ENCODE results near the gene DEFB114. TPM values are rescaled to one million over a fixed set of nuclear protein-coding genes. Genes with fewer than 3 reads are reported as not detected.

The DEFB114 gene
- total RNA-seq, 2 experiments from 2014 or later, result not detected

- intact Hi-C loops (cut with micrococcal nuclease), result no loop called here
- no peaks in the 10 kb centered on the region for H3K27me3 Mint-ChIP-seq
Observed at GRCh38 chr6:49929340-49929739, 34.6 kb downstream of the DEFB114 start.

GRCh38 chr6:49923826-49924225, 40.1 kb downstream of the DEFB114 start:
- H3K4me1 Mint-ChIP-seq (ENCODE audit: low read depth), result no peaks in the 10 kb centered on the region
- ChIA-PET POLR2A (no interaction called here), CTCF (no interaction called here)
- no peak for DNase-seq
- no peak overlapping the region for H3K27ac Mint-ChIP-seq
- H3K27me3 Mint-ChIP-seq, result no peaks in the 10 kb centered on the region
- H3K9me3 Mint-ChIP-seq, result peaks cover 5% of the 10 kb centered on the region
- no peaks in the 10 kb centered on the region for H3K36me3 Mint-ChIP-seq
- intact Hi-C loops (cut with micrococcal nuclease), result no loop called here
- H3K4me3 Mint-ChIP-seq, result no peak overlapping the region

More at GRCh38 chr6:49929340-49929739, 34.6 kb downstream of the DEFB114 start:
- no peaks in the 10 kb centered on the region for H3K36me3 Mint-ChIP-seq
- POLR2A ChIA-PET, result no interaction called here
- DNase-seq, result no peak
- CTCF ChIA-PET, result no interaction called here
- no peak overlapping the region for H3K27ac Mint-ChIP-seq
- H3K4me1 Mint-ChIP-seq (ENCODE audit: low read depth), result no peaks in the 10 kb centered on the region
- peaks cover 4% of the 10 kb centered on the region for H3K9me3 Mint-ChIP-seq
- no peak overlapping the region for H3K4me3 Mint-ChIP-seq

DNA sequence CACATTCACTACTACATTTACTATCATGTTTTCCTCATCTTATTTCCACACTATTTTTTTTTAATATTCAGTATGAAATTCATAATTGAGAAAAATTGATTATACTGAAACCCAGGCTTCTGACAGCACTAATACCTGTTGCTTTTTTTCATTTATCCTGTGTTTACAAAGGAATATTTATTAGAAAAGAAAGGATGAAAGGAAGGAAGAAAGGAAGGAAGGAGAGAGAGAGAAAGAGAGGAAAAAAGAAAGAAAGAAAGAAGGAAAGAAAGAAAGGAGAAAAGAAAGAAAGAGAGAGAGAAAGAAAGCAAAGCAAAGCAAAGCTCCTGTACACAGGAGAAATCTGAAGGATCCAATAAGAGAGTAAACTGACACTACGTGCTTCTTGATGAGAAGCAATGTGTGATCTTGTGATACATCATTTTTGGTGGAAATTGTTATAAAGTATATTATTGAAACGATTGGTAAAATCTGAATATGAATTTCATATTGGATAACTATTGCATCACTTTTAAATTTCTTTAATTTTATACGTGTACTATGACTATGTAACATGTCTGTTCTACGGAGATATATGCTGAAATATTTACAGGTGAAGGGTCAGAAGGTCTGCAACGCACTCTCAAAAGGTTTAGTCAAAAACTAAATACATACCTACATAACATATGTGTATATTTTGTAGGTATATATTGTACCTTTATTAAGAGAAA, 43.9 kb downstream of the DEFB114 start:
- intact Hi-C loops (cut with micrococcal nuclease), result no loop called here

GRCh38 chr6:49919261-49919660, 44.7 kb downstream of the DEFB114 start:
- no peak overlapping the region for H3K27ac Mint-ChIP-seq
- CTCF ChIA-PET, result no interaction called here
- no peaks in the 10 kb centered on the region for H3K27me3 Mint-ChIP-seq
- no peaks in the 10 kb centered on the region for H3K36me3 Mint-ChIP-seq
- intact Hi-C loops (cut with micrococcal nuclease), result no loop called here
- POLR2A ChIA-PET, result no interaction called here
- peaks cover 2% of the 10 kb centered on the region for H3K9me3 Mint-ChIP-seq
- DNase-seq, result no peak
- H3K4me3 Mint-ChIP-seq, result no peak overlapping the region
- no peaks in the 10 kb centered on the region for H3K4me1 Mint-ChIP-seq (ENCODE audit: low read depth)

More for the DNA sequence above, 43.9 kb downstream of the DEFB114 start:
- ChIA-PET CTCF (no interaction called here), POLR2A (no interaction called here)
- Mint-ChIP-seq H3K4me3 (no peak overlapping the region), H3K9me3 (peaks cover 2% of the 10 kb centered on the region), H3K27ac (no peak overlapping the region), H3K27me3 (no peaks in the 10 kb centered on the region), H3K36me3 (no peaks in the 10 kb centered on the region), H3K4me1 (ENCODE audit: low read depth) (no peaks in the 10 kb centered on the region)
- DNase-seq, result no peak

GRCh38 chr6:49918787-49919186, 45.2 kb downstream of the DEFB114 start:
- Mint-ChIP-seq H3K4me1 (ENCODE audit: low read depth) (no peaks in the 10 kb centered on the region), H3K27ac (no peak overlapping the region), H3K4me3 (no peak overlapping the region), H3K9me3 (peaks cover 2% of the 10 kb centered on the region), H3K27me3 (no peaks in the 10 kb centered on the region), H3K36me3 (no peaks in the 10 kb centered on the region)
- CTCF ChIA-PET, result no interaction called here
- POLR2A ChIA-PET, result no interaction called here
- DNase-seq, result no peak
- intact Hi-C loops (cut with micrococcal nuclease), result no loop called here

- CTCF ChIA-PET, result no interaction called here
- Mint-ChIP-seq H3K9me3 (no peaks in the 10 kb centered on the region), H3K27ac (no peak overlapping the region), H3K36me3 (no peaks in the 10 kb centered on the region), H3K27me3 (no peaks in the 10 kb centered on the region), H3K4me3 (no peak overlapping the region), H3K4me1 (ENCODE audit: low read depth) (no peaks in the 10 kb centered on the region)
- DNase-seq, result no peak
- POLR2A ChIA-PET, result no interaction called here
- intact Hi-C loops (cut with micrococcal nuclease), result no loop called here
Observed at GRCh38 chr6:49915035-49915434, 48.9 kb downstream of the DEFB114 start.

GRCh38 chr6:49913636-49914375, 50.2 kb downstream of the DEFB114 start:
- H3K36me3 Mint-ChIP-seq, result no peaks in the 10 kb centered on the region
- no peaks in the 10 kb centered on the region for H3K9me3 Mint-ChIP-seq
- intact Hi-C loops (cut with micrococcal nuclease), result no loop called here
- H3K27me3 Mint-ChIP-seq, result no peaks in the 10 kb centered on the region
- ChIA-PET POLR2A (no interaction called here), CTCF (no interaction called here)
- no peak overlapping the region for H3K27ac Mint-ChIP-seq
- DNase-seq, result no peak
- no peaks in the 10 kb centered on the region for H3K4me1 Mint-ChIP-seq (ENCODE audit: low read depth)
- H3K4me3 Mint-ChIP-seq, result no peak overlapping the region

GRCh38 chr6:49912196-49912595, 51.8 kb downstream of the DEFB114 start:
- Mint-ChIP-seq H3K36me3 (no peaks in the 10 kb centered on the region), H3K27me3 (no peaks in the 10 kb centered on the region), H3K4me3 (no peak overlapping the region), H3K27ac (no peak overlapping the region), H3K4me1 (ENCODE audit: low read depth) (no peaks in the 10 kb centered on the region), H3K9me3 (no peaks in the 10 kb centered on the region)
- ChIA-PET CTCF (no interaction called here), POLR2A (no interaction called here)
- no peak for DNase-seq
- intact Hi-C loops (cut with micrococcal nuclease), result no loop called here

GRCh38 chr6:49911252-49911651, 52.7 kb downstream of the DEFB114 start:
- DNase-seq, result no peak
- no peaks in the 10 kb centered on the region for H3K27me3 Mint-ChIP-seq
- intact Hi-C loops (cut with micrococcal nuclease), result no loop called here

More at GRCh38 chr6:49911252-49911651, 52.7 kb downstream of the DEFB114 start:
- Mint-ChIP-seq H3K36me3 (no peaks in the 10 kb centered on the region), H3K27ac (no peak overlapping the region), H3K4me1 (ENCODE audit: low read depth) (no peaks in the 10 kb centered on the region), H3K9me3 (no peaks in the 10 kb centered on the region), H3K4me3 (no peak overlapping the region)
- POLR2A ChIA-PET, result no interaction called here
- CTCF ChIA-PET, result no interaction called here

Other genes with a start within 250 kb of the DEFB114 start
- not detected for gene CRISP3, start 219.8 kb downstream of the DEFB114 start, total RNA-seq
- not detected for gene PGK2, start 176.9 kb downstream of the DEFB114 start, total RNA-seq
- gene CRISP1, start 97.6 kb downstream of the DEFB114 start, total RNA-seq, result not detected
- not detected for gene DEFB113, start 5.5 kb upstream of the DEFB114 start, total RNA-seq
- gene DEFB110, start 57.8 kb upstream of the DEFB114 start, total RNA-seq, result not detected
- not detected for gene DEFB112, start 85.8 kb upstream of the DEFB114 start, total RNA-seq